SK-N-MC (cell line): ENCODE results near the gene CACNA1S.

Source experiments
- DNase-seq: peaks from one replicate; pipeline ENCODE4 v3.0.0-alpha.2; 2011; ENCODE audit warnings: low read depth, low spot score
- H3K27ac ChIP-seq: fragments of 200-600 bp; sonication (generic); 2 replicates; pipeline ENCODE4 v1.5.1; 2016; ENCODE audit warnings: mixed run types
- H3K36me3 ChIP-seq: fragments of 200-600 bp; sonication (generic); 2 replicates; pipeline ENCODE4 v1.6.1; 2017; ENCODE audit warnings: antibody characterized with exemption, low read length, mixed read lengths; ENCODE audit not compliant: insufficient read depth
- H3K4me3 ChIP-seq: fragments of 200-600 bp; sonication (generic); 2 replicates; pipeline ENCODE4 v1.5.1; 2016
- H3K9ac ChIP-seq: fragments of 200-600 bp; sonication (generic); 2 replicates; pipeline ENCODE4 v1.8.0; 2017; ENCODE audit warnings: mixed run types, mixed read lengths; ENCODE audit not compliant: insufficient read length
- H3K9me3 ChIP-seq: fragments of 200-600 bp; sonication (generic); 2 replicates; pipeline ENCODE4 v1.6.1; 2017; ENCODE audit warnings: low read depth, mild to moderate bottlenecking, antibody characterized with exemption, low read length, moderate library complexity, mixed read lengths
- EZH2 ChIP-seq: fragments of 200-600 bp; sonication (generic); IDR thresholded peaks from one replicate; pipeline ENCODE4 v1.6.1; 2017; ENCODE audit warnings: antibody characterized with exemption
- FOXP2 ChIP-seq: optimal IDR thresholded peaks from 2 replicates; pipeline ENCODE3; 2011; ENCODE audit warnings: mild to moderate bottlenecking, moderate library complexity; ENCODE audit not compliant: insufficient read depth; ENCODE audit errors: extremely low read length, control extremely low read depth
- POLR2AphosphoS5 ChIP-seq: IDR thresholded peaks from 2 replicates; pipeline ENCODE4 v1.6.1; 2012; ENCODE audit warnings: mild to moderate bottlenecking, low read depth, low read length, borderline replicate concordance

The CACNA1S gene

DNA sequence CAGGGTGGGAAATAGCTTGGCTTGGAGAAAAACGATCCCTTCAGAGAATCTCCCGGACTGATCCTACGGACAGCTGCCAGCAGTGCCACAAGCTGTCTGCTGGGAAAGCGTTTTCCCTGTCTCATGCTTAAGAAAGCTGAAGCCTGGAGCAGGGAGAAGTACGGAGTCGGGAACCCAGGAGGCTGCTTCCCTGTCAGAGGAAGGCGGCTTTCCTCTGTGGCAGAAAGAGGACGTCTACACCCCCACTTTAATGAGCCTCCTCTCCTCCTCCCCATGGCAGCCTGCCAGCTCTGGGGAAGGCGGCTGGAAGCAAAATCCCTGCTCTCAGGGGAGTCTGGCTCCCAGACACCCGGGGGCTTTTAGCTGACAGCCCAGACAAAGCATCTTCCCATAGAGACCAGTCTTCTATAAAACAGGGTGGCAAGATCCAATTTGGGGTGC lies 96.0 kb downstream of the CACNA1S start:
- TF ChIP-seq EZH2 (no peak), FOXP2 (peak; percentile 78), POLR2AphosphoS5 (peak; percentile 62; the same call in 1 of the 2 replicates)
- Histone ChIP-seq H3K9me3 (no peaks in the 10 kb centered on the region), H3K9ac (no peak overlapping the region), H3K36me3 (no peaks in the 10 kb centered on the region), H3K27ac (no peak overlapping the region), H3K4me3 (peak overlapping the region; percentile 73)
- no peak for DNase-seq

DNA sequence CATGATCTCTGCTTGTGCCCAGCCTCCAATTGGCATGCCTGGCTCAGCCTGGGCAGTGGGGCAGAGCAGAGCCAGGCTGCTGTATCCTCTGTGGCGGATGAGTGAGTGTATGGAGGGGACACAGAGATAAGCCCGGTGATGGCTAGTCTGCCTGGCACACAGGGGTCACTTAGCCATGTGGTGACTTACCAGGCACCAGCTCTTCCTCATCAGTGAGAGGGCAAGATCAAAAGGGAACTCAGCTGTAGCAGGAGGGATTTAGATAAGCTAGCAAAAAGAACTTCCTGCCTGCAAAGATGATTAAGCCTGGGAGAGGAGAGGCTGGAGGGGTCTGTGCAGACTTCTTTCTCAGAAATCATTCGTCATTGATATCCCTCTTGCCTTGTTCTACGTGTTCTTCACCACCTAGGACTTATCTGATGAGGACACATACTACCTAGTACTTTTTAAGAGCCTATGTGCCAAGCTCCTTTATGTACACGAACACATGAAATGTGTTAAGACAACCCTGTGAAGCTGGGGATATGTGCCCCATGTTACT lies 96.6 kb downstream of the CACNA1S start:
- no peaks in the 10 kb centered on the region for H3K9me3 ChIP-seq
- no peak overlapping the region for H3K9ac ChIP-seq
- no peak overlapping the region for H3K27ac ChIP-seq
- H3K4me3 ChIP-seq: peak overlapping the region; percentile 73
- no peak for DNase-seq
- H3K36me3 ChIP-seq: no peaks in the 10 kb centered on the region
- no peak for TF ChIP-seq FOXP2
- no peak for TF ChIP-seq EZH2
- no peak for TF ChIP-seq POLR2AphosphoS5

DNA sequence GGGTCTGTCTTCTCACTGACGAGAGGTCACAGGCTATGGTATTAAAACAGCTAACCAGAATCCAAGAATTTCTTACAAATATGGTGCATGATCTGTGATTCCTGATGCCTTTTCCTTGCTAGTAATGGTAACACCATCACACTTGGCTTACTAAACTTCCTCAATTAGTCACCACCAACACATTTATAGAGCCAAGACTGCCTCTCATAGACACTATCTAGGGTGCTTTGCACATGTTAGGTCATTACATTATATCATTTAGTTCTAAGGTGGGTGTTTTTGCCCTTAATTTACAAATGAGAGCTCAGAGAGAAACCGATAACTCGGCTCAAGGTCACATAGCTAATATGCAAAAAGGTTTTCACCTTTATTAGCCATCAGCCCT lies 97.4 kb downstream of the CACNA1S start:
- Histone ChIP-seq H3K4me3 (no peak overlapping the region), H3K36me3 (no peaks in the 10 kb centered on the region), H3K9me3 (no peaks in the 10 kb centered on the region), H3K27ac (no peak overlapping the region), H3K9ac (no peak overlapping the region)
- DNase-seq: no peak
- TF ChIP-seq EZH2: no peak
- no peak for TF ChIP-seq FOXP2
- TF ChIP-seq POLR2AphosphoS5: no peak

DNA sequence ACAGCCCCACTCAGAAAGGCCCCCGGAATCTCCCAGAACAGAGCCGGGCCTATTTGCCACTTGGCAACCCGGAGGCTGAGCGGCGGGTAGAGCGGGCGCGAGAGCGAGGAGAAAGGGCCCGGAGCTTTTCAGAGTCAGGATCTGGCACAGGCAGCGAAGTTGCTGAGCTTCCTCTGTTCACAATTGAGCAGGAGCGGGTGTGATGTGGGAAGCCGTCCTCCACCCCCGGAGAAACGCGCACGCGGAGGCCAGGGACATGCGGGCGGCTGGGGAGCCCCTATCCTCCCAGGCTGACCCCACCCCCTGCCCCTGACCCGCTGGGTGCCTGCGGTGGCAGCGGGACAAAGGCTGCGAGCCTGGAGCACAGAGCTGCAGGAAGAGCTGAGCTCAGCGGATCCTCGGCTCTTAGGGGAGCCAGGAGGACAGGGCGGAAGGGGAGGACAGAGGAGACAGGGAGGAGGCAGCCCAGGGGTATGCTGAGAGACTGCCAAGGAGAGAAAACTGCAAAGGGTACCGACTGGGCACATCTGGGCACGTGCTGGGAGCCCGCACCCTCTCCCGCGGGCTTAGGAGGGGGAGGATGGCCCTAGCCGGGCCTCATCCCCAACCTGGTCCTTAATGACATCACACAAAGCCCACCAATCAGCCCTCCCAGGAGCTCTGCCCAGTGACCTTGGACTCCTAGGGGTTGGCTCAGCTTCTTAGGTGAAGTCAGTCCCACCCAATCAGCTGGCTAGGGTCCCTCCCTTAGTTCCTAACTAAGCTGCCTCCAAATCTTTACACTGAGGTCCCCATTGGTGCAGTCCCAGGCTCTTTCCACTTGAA lies 98.0 kb downstream of the CACNA1S start:
- DNase-seq: no peak
- no peak overlapping the region for H3K4me3 ChIP-seq
- H3K9me3 ChIP-seq: no peaks in the 10 kb centered on the region
- no peaks in the 10 kb centered on the region for H3K36me3 ChIP-seq
- H3K9ac ChIP-seq: no peak overlapping the region
- no peak overlapping the region for H3K27ac ChIP-seq
- no peak for TF ChIP-seq FOXP2

DNA sequence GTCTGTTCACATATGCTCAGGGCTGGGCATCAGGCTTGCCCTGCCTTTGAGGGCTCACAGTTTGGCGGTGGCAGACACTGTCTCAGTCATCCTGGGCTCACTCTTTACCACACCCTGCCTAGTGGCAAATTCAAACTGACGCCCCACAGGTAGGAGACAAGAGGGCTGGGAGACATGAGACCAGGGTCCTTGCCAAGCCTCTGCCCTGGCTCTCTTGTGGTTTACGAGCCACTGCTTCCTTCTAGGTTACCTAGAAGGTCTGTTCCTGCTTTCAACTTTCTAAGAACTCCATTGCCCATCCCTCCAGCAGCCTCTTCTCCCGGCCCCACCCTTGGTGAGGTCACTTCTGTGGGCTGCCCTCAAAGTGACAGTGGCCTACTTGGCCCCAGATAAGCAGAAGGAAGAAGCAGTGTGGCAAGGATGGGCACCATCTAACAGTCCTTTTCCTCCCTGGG lies 99.2 kb downstream of the CACNA1S start:
- Histone ChIP-seq H3K9ac (no peak overlapping the region), H3K36me3 (no peaks in the 10 kb centered on the region), H3K4me3 (no peak overlapping the region), H3K9me3 (no peaks in the 10 kb centered on the region), H3K27ac (no peak overlapping the region)
- TF ChIP-seq EZH2 (no peak), FOXP2 (no peak), POLR2AphosphoS5 (no peak)
- DNase-seq: no peak

DNA sequence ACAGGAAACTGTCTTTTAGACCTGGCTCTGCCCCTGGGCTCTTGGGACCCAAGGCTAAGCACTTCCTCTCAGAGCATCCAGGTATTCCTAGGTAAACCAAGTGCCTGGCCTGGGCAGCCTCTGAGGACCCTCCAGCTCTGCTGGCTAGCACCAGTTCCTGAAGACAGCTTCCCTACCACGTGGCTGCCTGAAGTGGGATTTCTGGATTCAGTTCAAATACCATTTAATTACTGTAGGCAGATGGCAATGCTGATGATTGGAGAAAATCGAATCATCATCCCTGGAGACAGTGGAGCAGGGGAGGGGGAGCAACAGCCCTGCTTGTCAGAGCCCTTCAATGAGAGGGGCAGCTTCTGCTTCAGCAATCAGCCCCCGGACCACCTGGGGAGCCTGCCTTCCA lies 100.6 kb downstream of the CACNA1S start:
- no peak overlapping the region for H3K9ac ChIP-seq
- H3K4me3 ChIP-seq: no peak overlapping the region
- TF ChIP-seq EZH2 (no peak), POLR2AphosphoS5 (no peak), FOXP2 (no peak)
- no peak overlapping the region for H3K27ac ChIP-seq
- no peaks in the 10 kb centered on the region for H3K9me3 ChIP-seq
- H3K36me3 ChIP-seq: no peaks in the 10 kb centered on the region
- no peak for DNase-seq

DNA sequence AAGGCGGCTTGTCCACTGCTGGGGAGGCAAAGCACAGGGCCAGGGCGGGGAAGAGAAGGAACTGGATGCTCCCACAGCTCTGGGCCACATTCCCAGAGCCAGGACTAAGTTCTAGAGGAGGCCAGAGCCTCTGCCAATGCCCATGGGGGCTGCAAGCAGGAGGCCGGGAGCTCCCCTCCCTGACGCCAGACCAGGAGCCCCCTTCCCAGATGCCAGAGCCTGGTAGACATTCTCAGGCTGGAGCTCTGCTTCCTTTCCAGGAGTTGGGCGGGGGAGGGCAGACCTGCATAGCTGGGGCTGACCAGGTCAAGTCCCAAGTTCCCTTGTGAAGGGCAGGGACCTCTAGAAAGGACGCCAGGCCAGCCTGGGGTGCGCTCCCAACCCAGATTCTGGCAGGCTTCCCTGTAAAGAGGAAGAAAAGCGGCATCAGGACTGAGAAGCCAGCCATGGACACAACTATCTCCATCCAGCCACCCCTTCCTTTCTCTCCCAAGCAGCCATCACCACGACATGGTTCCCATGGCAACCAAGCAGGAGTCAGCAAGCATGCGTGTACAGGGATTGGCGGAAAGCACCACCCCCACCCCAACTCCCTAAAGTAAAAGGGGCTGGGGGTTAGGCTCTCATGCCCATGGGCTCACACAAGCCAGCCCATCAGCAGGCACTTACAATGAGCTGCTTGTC lies 102.1 kb downstream of the CACNA1S start:
- H3K9ac ChIP-seq: no peak overlapping the region
- H3K27ac ChIP-seq: no peak overlapping the region
- TF ChIP-seq EZH2 (no peak), POLR2AphosphoS5 (no peak), FOXP2 (no peak)
- no peak for DNase-seq
- no peak overlapping the region for H3K4me3 ChIP-seq
- H3K9me3 ChIP-seq: no peaks in the 10 kb centered on the region
- H3K36me3 ChIP-seq: no peaks in the 10 kb centered on the region

DNA sequence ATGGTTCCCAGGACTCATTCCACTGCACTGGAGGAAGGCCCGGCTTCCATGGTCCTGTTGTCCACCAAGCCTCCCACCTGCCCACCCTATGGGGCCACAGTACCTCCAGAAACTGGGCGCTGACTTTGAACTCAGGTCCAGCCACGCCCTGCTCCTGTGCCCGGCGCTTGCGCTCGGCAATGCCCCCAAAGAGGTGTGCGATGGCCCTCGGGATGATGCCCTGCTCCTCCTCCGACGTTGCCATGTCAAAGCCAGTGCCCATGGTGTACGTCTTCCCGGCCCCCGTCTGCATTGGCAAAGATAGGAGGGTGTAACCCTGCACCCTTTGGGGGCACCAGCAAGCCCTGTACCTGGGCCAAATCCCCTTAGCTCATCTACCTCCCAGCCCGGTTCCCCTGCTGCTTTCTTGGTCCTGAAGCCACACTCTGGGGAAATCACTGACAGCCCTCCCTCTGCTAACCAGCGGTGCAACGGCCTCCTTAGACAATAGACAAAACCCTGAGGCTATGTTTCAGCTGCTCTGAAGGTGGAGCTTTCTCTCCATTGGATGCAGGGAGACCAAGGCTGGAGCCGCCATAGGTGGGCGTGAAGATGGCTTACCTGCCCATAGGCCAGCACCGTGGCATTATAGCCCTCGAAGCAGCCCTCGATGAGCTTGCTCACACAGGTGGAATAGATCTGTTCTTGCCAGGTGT lies 103.4 kb downstream of the CACNA1S start:
- H3K36me3 ChIP-seq: no peaks in the 10 kb centered on the region
- H3K27ac ChIP-seq: no peak overlapping the region
- TF ChIP-seq POLR2AphosphoS5: no peak
- no peak for TF ChIP-seq FOXP2
- no peak for TF ChIP-seq EZH2
- no peak for DNase-seq
- no peak overlapping the region for H3K4me3 ChIP-seq
- H3K9ac ChIP-seq: no peak overlapping the region
- H3K9me3 ChIP-seq: no peaks in the 10 kb centered on the region
